Spleen (tissue), 7 donors: ENCODE measurements around the gene HID1.

ENCODE experiments used
- CTCF ChIP-seq, 11 experiments: fragments of 200-600 bp in 7 of 11; fragments of 450-650 bp in 4 of 11; sonication (generic) in 4 of 11; IDR thresholded peaks in 8 of 11; conservative IDR thresholded peaks in 3 of 11; 1 replicate in 7 of 11; 2 replicates in 4 of 11; pipeline versions ENCODE4 v1.4.0 to v1.8.0; 2016 to 2021; ENCODE audit warnings: antibody characterized with exemption in 11 of 11, inconsistent platforms in 4 of 11, mild to moderate bottlenecking in 1 of 11
- POLR2A ChIP-seq, 3 donors: fragments of 450-650 bp; IDR thresholded peaks; one replicate each; pipeline ENCODE4 v1.5.1; 2017; ENCODE audit warnings: antibody characterized with exemption in 3 of 3, mild to moderate bottlenecking in 1 of 3
- POLR2AphosphoS5 ChIP-seq, 3 donors: sonication (generic); formaldehyde crosslinking; IDR thresholded peaks; one replicate each; pipeline ENCODE4 v1.5.1; 2017; ENCODE audit warnings: antibody characterized with exemption in 3 of 3
- donor health status: DM: no; HTN: no; CAD: no; lungs with moderate emphysema.
- donor health status: DM: no; HTN: no; CAD: no.
- donor health status: DM: no; HTN: no; CAD: no.

- TF ChIP-seq CTCF (IDR thresholded peaks at IDR 0.05 in 8 of 11, conservative IDR thresholded peaks at IDR 0.05 in 3 of 11) = no peak
- TF ChIP-seq POLR2A (IDR thresholded peaks at IDR 0.05) = no peak
- TF ChIP-seq POLR2AphosphoS5 (IDR thresholded peaks at IDR 0.05) = no peak
Measured at GRCh38 chr17:74978240-74978639, 5.7 kb upstream of the HID1 start.
